Calu3 (cell line): Measurements from ENCODE around the gene GADD45G. TPM values are rescaled to one million over a fixed set of nuclear protein-coding genes. Genes with fewer than 3 reads are reported as not detected.

ENCODE experiments used
- BruUV-seq: library from RNA; stranded (reverse); fragments of 400-500 nt; replicated peaks from 2 replicates; lab custom pipeline; 2021; lab: Mats Ljungman, UMichigan
- CTCF ChIA-PET: fragments of 300-600 bp; sonication (Branson Sonifier 250); formaldehyde crosslinking; loops from one replicate; lab custom pipeline; 2022; ENCODE audit warnings: antibody characterized with exemption; lab: Charles Lee
- DNase-seq: peaks from one replicate; pipeline ENCODE4 v3.0.0; 2022
- H3K27ac Mint-ChIP-seq: one replicate; pipeline ENCODE4 v1.8.0; 2022; ENCODE audit warnings: mixed read lengths; ENCODE audit not compliant: unreplicated experiment
- H3K27me3 Mint-ChIP-seq: one replicate; pipeline ENCODE4 v1.8.0; 2022; ENCODE audit warnings: mixed read lengths; ENCODE audit not compliant: unreplicated experiment
- H3K36me3 Mint-ChIP-seq: one replicate; pipeline ENCODE4 v1.8.0; 2022; ENCODE audit warnings: mild to moderate bottlenecking, moderate library complexity, mixed read lengths; ENCODE audit not compliant: insufficient read depth, unreplicated experiment
- H3K4me1 Mint-ChIP-seq: one replicate; pipeline ENCODE4 v1.8.0; 2022; ENCODE audit warnings: mild to moderate bottlenecking, low read depth, mixed read lengths; ENCODE audit not compliant: unreplicated experiment
- H3K4me3 Mint-ChIP-seq: one replicate; pipeline ENCODE4 v1.8.0; 2022; ENCODE audit warnings: mild to moderate bottlenecking, low read depth, moderate library complexity, mixed read lengths; ENCODE audit not compliant: unreplicated experiment
- H3K9me3 Mint-ChIP-seq: one replicate; pipeline ENCODE4 v1.8.0; 2022; ENCODE audit warnings: low read depth, mixed read lengths; ENCODE audit not compliant: unreplicated experiment
- intact Hi-C: fragments of 100-400 bp; cut with micrococcal nuclease; formaldehyde crosslinking; loops from one replicate; pipeline ENCODE4 v1.10.0; 2022; ENCODE audit not compliant: unreplicated experiment
- total RNA-seq: library from RNA; stranded (reverse); gene quantifications from 2 replicates; pipeline ENCODE4 v1.2.3, GENCODE V29; 2022
- TF ChIP-seq, protein P1 (sequence below): fragments of 200-600 bp; IDR thresholded peaks from one replicate; pipeline ENCODE4 v1.8.0; 2022; ENCODE audit warnings: antibody characterized with exemption; ENCODE audit not compliant: unreplicated experiment

GADD45G gene
- total RNA-seq, 1 experiment from 2014 or later, result 1.7 TPM

DNA sequence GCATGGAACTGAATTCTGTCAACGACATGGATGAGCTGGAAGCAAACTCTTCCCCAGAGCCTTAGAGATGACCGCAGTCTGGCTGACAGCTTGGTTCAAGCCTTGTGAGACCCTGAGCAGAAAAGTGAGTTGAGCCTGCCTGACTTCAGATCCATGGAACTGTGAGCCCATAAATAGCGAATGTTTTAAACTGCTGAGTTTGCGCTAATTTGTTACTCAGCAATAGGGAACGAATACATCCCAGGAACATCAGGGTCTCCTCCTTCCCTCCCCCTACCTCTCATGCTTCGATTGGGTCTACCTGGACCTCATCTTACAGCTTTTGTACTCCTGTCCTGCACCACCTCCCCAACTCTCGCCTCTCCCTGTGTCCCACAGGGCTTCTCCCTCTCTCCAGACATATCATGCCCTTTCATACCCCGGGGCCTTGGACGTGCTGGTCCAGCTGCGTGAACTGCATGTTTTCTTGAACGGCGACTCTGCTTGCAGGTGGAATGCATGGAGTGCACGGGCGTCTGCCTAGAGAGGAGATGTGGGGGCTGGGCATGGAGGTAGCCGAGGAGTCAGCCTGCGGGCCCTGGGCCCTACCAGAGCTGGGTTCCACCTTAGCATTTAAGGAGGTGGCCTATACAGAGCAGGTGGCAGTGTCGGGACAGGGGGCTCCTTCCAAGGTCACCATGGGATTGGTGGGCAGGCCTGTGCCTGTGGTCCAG is 7.9 kb downstream of the GADD45G start:
- no peaks in the 10 kb centered on the region for H3K9me3 Mint-ChIP-seq
- CTCF ChIA-PET, result interaction anchor here (1.0 kb wide), 1 partner anchor 506 kb away, joined by 3 read pairs; no protein-coding TSS in a partner anchor
- H3K4me3 Mint-ChIP-seq, result no peak overlapping the region
- no peak for DNase-seq
- BruUV-seq, result no TSS peak
- peaks cover 69% of the 10 kb centered on the region for H3K27me3 Mint-ChIP-seq
- intact Hi-C loops, result no loop called here
- no peaks in the 10 kb centered on the region for H3K4me1 Mint-ChIP-seq
- no peaks in the 10 kb centered on the region for H3K36me3 Mint-ChIP-seq
- TF ChIP-seq, protein P1, sequence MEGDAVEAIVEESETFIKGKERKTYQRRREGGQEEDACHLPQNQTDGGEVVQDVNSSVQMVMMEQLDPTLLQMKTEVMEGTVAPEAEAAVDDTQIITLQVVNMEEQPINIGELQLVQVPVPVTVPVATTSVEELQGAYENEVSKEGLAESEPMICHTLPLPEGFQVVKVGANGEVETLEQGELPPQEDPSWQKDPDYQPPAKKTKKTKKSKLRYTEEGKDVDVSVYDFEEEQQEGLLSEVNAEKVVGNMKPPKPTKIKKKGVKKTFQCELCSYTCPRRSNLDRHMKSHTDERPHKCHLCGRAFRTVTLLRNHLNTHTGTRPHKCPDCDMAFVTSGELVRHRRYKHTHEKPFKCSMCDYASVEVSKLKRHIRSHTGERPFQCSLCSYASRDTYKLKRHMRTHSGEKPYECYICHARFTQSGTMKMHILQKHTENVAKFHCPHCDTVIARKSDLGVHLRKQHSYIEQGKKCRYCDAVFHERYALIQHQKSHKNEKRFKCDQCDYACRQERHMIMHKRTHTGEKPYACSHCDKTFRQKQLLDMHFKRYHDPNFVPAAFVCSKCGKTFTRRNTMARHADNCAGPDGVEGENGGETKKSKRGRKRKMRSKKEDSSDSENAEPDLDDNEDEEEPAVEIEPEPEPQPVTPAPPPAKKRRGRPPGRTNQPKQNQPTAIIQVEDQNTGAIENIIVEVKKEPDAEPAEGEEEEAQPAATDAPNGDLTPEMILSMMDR, result no peak
- no peak overlapping the region for H3K27ac Mint-ChIP-seq

GRCh38 chr9:89613912-89614892 is 9.4 kb downstream of the GADD45G start:
- intact Hi-C loops, result no loop called here

GRCh38 chr9:89615661-89616060 is 10.8 kb downstream of the GADD45G start:
- CTCF ChIA-PET, result interaction anchor here (0.5 to 0.6 kb wide), 2 partner anchors 13 to 498 kb away, joined by 4 read pairs; no protein-coding TSS in a partner anchor
- intact Hi-C loops, result no loop called here
- TF ChIP-seq, protein P1, result no peak
- Mint-ChIP-seq H3K4me1 (no peaks in the 10 kb centered on the region), H3K9me3 (no peaks in the 10 kb centered on the region), H3K36me3 (no peaks in the 10 kb centered on the region), H3K27me3 (peaks cover 62% of the 10 kb centered on the region), H3K4me3 (no peak overlapping the region), H3K27ac (no peak overlapping the region)
- DNase-seq, result no peak
- no TSS peak for BruUV-seq

More at GRCh38 chr9:89613912-89614892, 9.4 kb downstream of the GADD45G start:
- no peaks in the 10 kb centered on the region for H3K9me3 Mint-ChIP-seq
- DNase-seq, result no peak
- H3K36me3 Mint-ChIP-seq, result no peaks in the 10 kb centered on the region
- H3K27ac Mint-ChIP-seq, result no peak overlapping the region
- H3K27me3 Mint-ChIP-seq, result peaks cover 73% of the 10 kb centered on the region
- H3K4me1 Mint-ChIP-seq, result no peaks in the 10 kb centered on the region
- CTCF ChIA-PET, result interaction anchor here (1.0 kb wide), 1 partner anchor 504 kb away, joined by 3 read pairs; no protein-coding TSS in a partner anchor
- no peak overlapping the region for H3K4me3 Mint-ChIP-seq
- TF ChIP-seq, protein P1, result no peak
- BruUV-seq, result no TSS peak

GRCh38 chr9:89616411-89616810 is 11.6 kb downstream of the GADD45G start:
- TF ChIP-seq, protein P1, result no peak
- CTCF ChIA-PET, result no interaction called here
- Mint-ChIP-seq H3K27ac (no peak overlapping the region), H3K4me3 (no peak overlapping the region), H3K4me1 (no peaks in the 10 kb centered on the region), H3K9me3 (no peaks in the 10 kb centered on the region), H3K27me3 (peaks cover 55% of the 10 kb centered on the region), H3K36me3 (no peaks in the 10 kb centered on the region)
- BruUV-seq, result no TSS peak
- intact Hi-C loops, result no loop called here
- no peak for DNase-seq
